Activated CD8-positive, alpha-beta T cell treated with anti-CD3 and anti-CD28 coated beads for 36 hours (primary cell): ENCODE data around the gene NSD2. TPM values are rescaled to one million over a fixed set of nuclear protein-coding genes. Genes with fewer than 3 reads are reported as not detected.

Experiments used
- ATAC-seq: fragments of 200-7000 bp; cut with Tn5 transposase; one replicate; pipeline ENCODE4 v1.10.0; 2021; ENCODE audit warnings: mild to moderate bottlenecking, moderate library complexity
- CTCF ChIA-PET: fragments of 350-600 bp; sonication (Branson Sonifier 250); formaldehyde crosslinking; loops from one replicate; lab custom pipeline; 2021; ENCODE audit warnings: antibody characterized with exemption; lab: Charles Lee
- POLR2A ChIA-PET: fragments of 350-600 bp; sonication (Branson Sonifier 250); formaldehyde crosslinking; loops from one replicate; lab custom pipeline; 2021; ENCODE audit warnings: antibody characterized with exemption; lab: Charles Lee
- DNase-seq: peaks from one replicate; pipeline ENCODE4 v3.0.0-alpha.2; 2020
- H3K27ac Mint-ChIP-seq: one replicate; pipeline ENCODE4 v1.8.0; 2021; ENCODE audit warnings: mild to moderate bottlenecking, mixed read lengths
- H3K27me3 Mint-ChIP-seq: one replicate; pipeline ENCODE4 v1.8.0; 2021; ENCODE audit warnings: mixed read lengths
- H3K36me3 Mint-ChIP-seq: one replicate; pipeline ENCODE4 v1.8.0; 2021; ENCODE audit warnings: low read depth, mixed read lengths
- H3K4me1 Mint-ChIP-seq: one replicate; pipeline ENCODE4 v1.8.0; 2021; ENCODE audit warnings: low read depth, mixed read lengths
- H3K4me3 Mint-ChIP-seq: one replicate; pipeline ENCODE4 v1.8.0; 2021; ENCODE audit warnings: mild to moderate bottlenecking, moderate library complexity, mixed read lengths
- H3K9me3 Mint-ChIP-seq: one replicate; pipeline ENCODE4 v1.8.0; 2021; ENCODE audit warnings: mixed read lengths
- CTCF ChIP-seq: fragments of 200-600 bp; IDR thresholded peaks from one replicate; pipeline ENCODE4 v1.8.0; 2022; ENCODE audit warnings: antibody characterized with exemption, mild to moderate bottlenecking
- intact Hi-C: fragments of 100-400 bp; cut with micrococcal nuclease; formaldehyde crosslinking; loops from one replicate; pipeline ENCODE4 v1.10.0; 2022
- total RNA-seq, 2 experiments: library from RNA; stranded (reverse); gene quantifications; one replicate each; pipeline ENCODE4 v1.2.3, GENCODE V29; 2021

NSD2 gene
- total RNA-seq, 2 experiments from 2014 or later: 219 TPM

DNA sequence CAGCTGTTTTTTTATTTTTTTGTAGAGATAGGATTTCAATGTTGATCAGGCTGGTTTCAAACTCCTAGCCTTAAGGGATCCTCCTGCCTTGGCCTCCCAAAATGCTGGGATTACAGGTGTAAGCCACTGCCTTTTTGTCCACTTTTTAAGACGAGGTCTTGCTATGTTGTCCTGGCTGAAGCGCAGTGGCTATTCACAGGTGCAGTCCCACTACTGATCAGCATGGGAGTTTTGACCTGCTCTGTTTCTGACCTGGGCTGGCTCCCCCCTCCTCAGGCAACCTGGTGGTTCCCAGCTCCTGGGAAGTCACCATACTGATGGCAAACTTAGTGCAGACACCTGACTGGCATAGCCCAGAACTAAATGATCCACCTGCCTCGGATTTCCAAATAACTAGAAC lies 2.3 kb upstream of the NSD2 start:
- H3K4me3 Mint-ChIP-seq: no peak overlapping the region
- CTCF ChIA-PET: no interaction called here

GRCh38 chr4:1869530-1870327 lies 1.5 kb upstream of the NSD2 start:
- H3K36me3 Mint-ChIP-seq: peaks cover 19% of the 10 kb centered on the region
- H3K27me3 Mint-ChIP-seq: no peaks in the 10 kb centered on the region
- TF ChIP-seq CTCF: no peak
- no peak for ATAC-seq
- peak overlapping the region; percentile 82 for H3K4me3 Mint-ChIP-seq
- no peaks in the 10 kb centered on the region for H3K9me3 Mint-ChIP-seq
- CTCF ChIA-PET: interaction anchor here (1.7 kb wide), 2 partner anchors 13 to 30 kb away, joined by 5 to 9 read pairs; partner anchors contain the start of gene LETM1
- H3K4me1 Mint-ChIP-seq: peaks cover 34% of the 10 kb centered on the region
- no peak for DNase-seq
- intact Hi-C loops: no loop called here
- POLR2A ChIA-PET: interaction anchor here (0.6 to 3.7 kb wide), 12 partner anchors 10 to 600 kb away, joined by 3 to 49 read pairs (median 5); partner anchors contain the start of genes LETM1, TACC3 and TMEM129
- peak overlapping the region; percentile 92 for H3K27ac Mint-ChIP-seq

More for the DNA sequence above, 2.3 kb upstream of the NSD2 start:
- no peak for TF ChIP-seq CTCF
- POLR2A ChIA-PET: interaction anchor here (0.6 to 3.7 kb wide), 4 partner anchors 9 to 601 kb away, joined by 3 to 49 read pairs (median 21); partner anchors contain the start of gene LETM1
- H3K27me3 Mint-ChIP-seq: no peaks in the 10 kb centered on the region
- H3K36me3 Mint-ChIP-seq: peaks cover 11% of the 10 kb centered on the region
- ATAC-seq (no peak), DNase-seq (no peak)
- intact Hi-C loops: no loop called here
- H3K27ac Mint-ChIP-seq: no peak overlapping the region
- H3K4me1 Mint-ChIP-seq: peaks cover 26% of the 10 kb centered on the region
- no peaks in the 10 kb centered on the region for H3K9me3 Mint-ChIP-seq

GRCh38 chr4:1870328-1870577 lies 940 bp upstream of the NSD2 start:
- no peaks in the 10 kb centered on the region for H3K9me3 Mint-ChIP-seq
- H3K27me3 Mint-ChIP-seq: no peaks in the 10 kb centered on the region
- CTCF ChIA-PET: interaction anchor here (1.7 kb wide), 2 partner anchors 14 to 29 kb away, joined by 5 to 9 read pairs; partner anchors contain the start of gene LETM1
- POLR2A ChIA-PET: interaction anchor here (1.0 to 3.7 kb wide), 11 partner anchors 10 to 171 kb away, joined by 3 to 49 read pairs (median 6); partner anchors contain the start of genes LETM1, TACC3 and TMEM129
- peaks cover 22% of the 10 kb centered on the region for H3K36me3 Mint-ChIP-seq
- peaks cover 36% of the 10 kb centered on the region for H3K4me1 Mint-ChIP-seq
- peak; percentile 91 for DNase-seq
- intact Hi-C loops: no loop called here
- peak overlapping the region; percentile 82 for H3K4me3 Mint-ChIP-seq
- no peak for TF ChIP-seq CTCF
- ATAC-seq: peak; percentile 60
- peak overlapping the region; percentile 92 for H3K27ac Mint-ChIP-seq

DNA sequence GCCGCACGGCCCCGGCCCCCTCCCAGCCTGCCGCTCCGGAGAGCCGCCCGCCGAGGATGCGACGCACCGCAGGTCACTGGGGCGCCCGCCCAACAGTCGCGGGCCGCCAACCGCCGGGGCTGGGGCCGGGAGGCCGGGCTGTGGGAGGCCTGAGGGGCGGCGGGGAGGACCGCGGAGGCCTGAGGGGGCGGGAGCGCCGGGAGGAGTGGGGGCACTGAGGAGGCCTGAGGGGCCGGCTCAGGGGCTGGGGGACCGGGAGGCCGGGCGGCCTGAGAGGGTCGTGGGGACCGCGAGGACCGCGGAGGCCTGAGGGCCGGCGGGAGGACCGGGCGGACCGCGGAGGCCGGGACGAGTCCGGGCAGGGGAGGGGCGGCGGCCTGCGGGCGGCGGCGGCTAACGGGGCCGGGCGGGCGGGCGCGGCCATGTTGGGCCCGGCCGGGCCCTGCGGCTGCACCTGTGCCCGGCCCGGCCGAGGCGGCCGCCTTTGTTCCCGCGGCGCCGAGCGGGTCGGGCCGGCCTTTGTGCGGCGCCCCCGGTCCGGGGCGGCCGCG lies 353 bp downstream of the NSD2 start:
- TF ChIP-seq CTCF: no peak
- intact Hi-C loops: no loop called here
- no peak for DNase-seq
- H3K27ac Mint-ChIP-seq: no peak overlapping the region
- peaks cover 22% of the 10 kb centered on the region for H3K36me3 Mint-ChIP-seq
- no peak for ATAC-seq
- CTCF ChIA-PET: no interaction called here
- H3K27me3 Mint-ChIP-seq: no peaks in the 10 kb centered on the region
- H3K9me3 Mint-ChIP-seq: no peaks in the 10 kb centered on the region
- peaks cover 38% of the 10 kb centered on the region for H3K4me1 Mint-ChIP-seq
- H3K4me3 Mint-ChIP-seq: peak overlapping the region; percentile 32
- POLR2A ChIA-PET: interaction anchor here (3.7 kb wide), 1 partner anchor 11 kb away, joined by 49 read pairs; no protein-coding TSS in a partner anchor
